SK-MEL-5 (cell line): ENCODE results near the gene STAT6. TPM values are rescaled to one million over a fixed set of nuclear protein-coding genes. Genes with fewer than 3 reads are reported as not detected.

Source experiments
- DNase-seq: peaks from one replicate; pipeline ENCODE4 v3.0.0-alpha.2; 2016; ENCODE audit warnings: low read depth, low spot score
- in situ Hi-C: cut with HindIII; loops from 2 replicates; pipeline ENCODE4 v1.10.0; 2016; ENCODE audit warnings: low sequenced_read_pairs, high pct_unique_total_duplicates, low pct_unique_long_range_greater_than_20kb
- total RNA-seq: library from RNA; depleted of rRNA; stranded (reverse); fragments of >200 nt; shearing (Covaris generic); gene quantifications from 2 replicates; pipeline ENCODE4 v1.2.3, GENCODE V29; 2014; rRNA removed

Gene STAT6
- total RNA-seq, 1 experiment from 2014 or later: 39.6 TPM

DNA sequence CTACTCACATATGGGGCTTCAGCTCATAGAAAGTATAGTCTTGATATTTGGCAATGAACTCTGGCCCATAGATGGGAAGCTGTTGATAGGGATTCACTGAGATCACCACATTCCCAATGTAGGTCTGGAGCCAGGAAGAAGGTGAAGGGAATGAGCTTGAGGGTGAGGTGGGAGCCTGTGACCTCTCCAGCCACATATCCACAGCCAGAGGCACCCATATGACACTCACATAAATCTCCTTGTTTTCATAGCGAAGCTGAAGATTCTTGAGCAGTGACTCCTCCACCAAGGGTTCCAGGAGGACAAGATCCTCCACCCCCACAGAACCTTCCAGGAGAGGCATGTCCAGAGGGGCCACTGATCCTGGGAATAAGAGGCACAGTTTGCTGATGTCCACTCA, 63.2 kb downstream of the STAT6 start:
- no peak for DNase-seq
- in situ Hi-C loops: no loop called here

DNA sequence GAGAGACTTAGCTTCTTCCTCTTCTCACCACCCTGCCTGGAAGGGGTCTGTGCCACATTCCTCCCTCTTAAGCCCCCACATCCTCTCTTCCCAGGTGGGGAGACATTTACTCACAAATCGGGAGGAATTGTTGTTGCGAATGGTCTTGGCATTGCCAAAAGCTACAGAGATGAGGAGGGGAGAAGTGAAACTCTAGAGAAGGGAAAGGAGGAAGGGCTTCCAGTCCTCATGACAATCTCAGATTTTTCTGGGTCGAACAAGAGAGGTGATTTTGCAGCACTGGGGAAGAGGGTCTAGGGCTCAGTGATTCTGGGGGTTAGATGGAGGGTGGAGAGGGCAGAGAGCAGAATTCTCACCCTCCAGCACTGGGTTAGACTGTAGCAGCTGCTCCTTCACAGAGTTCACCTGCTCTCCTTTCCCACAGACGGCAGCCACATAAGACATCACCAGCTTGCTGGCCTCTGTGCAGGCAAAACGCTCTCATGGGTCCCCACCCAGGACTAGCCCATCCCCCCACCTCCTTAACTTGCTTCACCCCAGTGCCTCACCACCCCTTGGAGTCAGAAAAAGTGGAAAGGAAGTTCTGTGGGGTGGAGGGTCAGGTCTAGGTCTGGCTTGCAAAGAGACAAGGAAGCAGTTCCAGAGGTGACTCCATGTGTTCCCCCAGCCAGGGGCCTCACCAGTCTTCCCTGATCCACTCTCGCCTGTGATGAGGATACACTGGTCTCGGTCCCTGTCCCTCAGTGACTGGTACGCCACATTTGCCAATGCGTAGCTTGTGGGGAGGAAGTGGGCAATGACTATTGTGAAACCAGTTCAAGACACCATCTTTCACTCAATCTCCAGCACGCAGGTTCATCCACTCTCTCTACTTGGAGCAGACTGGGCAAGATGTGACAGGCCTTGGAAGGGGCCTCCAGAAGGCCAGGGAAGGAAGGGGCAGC, 63.9 kb downstream of the STAT6 start:
- in situ Hi-C loops: no loop called here
- no peak for DNase-seq

GRCh38 chr12:57046086-57046791, 64.9 kb downstream of the STAT6 start:
- in situ Hi-C loops: no loop called here

More at GRCh38 chr12:57046086-57046791, 64.9 kb downstream of the STAT6 start:
- DNase-seq: no peak

Other genes starting within 250 kb of the STAT6 start
- not detected in 2 replicates for gene SDR9C7, start 177.0 kb downstream of the STAT6 start, total RNA-seq
- not detected in 2 replicates for gene RDH16, start 153.8 kb downstream of the STAT6 start, total RNA-seq
- gene ZBTB39, start 104.8 kb downstream of the STAT6 start, total RNA-seq: 5.6 and 6.0 TPM in 2 replicates
- not detected in 2 replicates for gene TAC3, start 94.8 kb downstream of the STAT6 start, total RNA-seq
- gene MYO1A, start 61.2 kb downstream of the STAT6 start, total RNA-seq: not detected in 2 replicates
- gene NEMP1, start 32.6 kb downstream of the STAT6 start, total RNA-seq: 30.5 and 30.9 TPM in 2 replicates
- gene NAB2, start 22.2 kb downstream of the STAT6 start, total RNA-seq: 74.0 and 79.0 TPM in 2 replicates
- 4.2 and 6.4 TPM in 2 replicates for gene LRP1, start 17.1 kb upstream of the STAT6 start, total RNA-seq
- gene LRP1-AS, start 36.3 kb upstream of the STAT6 start, total RNA-seq: not detected in 2 replicates
- 5.1 and 5.4 TPM in 2 replicates for gene NXPH4, start 105.4 kb upstream of the STAT6 start, total RNA-seq
- 345 and 365 TPM in 2 replicates for gene SHMT2, start 118.3 kb upstream of the STAT6 start, total RNA-seq
- gene STAC3, start 139.8 kb upstream of the STAT6 start, total RNA-seq: not detected in 2 replicates